HuH-7.5 (cell line): ENCODE results near the gene ZNF784.
A peak's percentile ranks its signal among the peaks of the same experiment; 100 is the strongest.

Experiments
- DNase-seq: peaks from one replicate; pipeline ENCODE4 v3.0.0; 2011; ENCODE audit warnings: low spot score

The ZNF784 gene

DNA sequence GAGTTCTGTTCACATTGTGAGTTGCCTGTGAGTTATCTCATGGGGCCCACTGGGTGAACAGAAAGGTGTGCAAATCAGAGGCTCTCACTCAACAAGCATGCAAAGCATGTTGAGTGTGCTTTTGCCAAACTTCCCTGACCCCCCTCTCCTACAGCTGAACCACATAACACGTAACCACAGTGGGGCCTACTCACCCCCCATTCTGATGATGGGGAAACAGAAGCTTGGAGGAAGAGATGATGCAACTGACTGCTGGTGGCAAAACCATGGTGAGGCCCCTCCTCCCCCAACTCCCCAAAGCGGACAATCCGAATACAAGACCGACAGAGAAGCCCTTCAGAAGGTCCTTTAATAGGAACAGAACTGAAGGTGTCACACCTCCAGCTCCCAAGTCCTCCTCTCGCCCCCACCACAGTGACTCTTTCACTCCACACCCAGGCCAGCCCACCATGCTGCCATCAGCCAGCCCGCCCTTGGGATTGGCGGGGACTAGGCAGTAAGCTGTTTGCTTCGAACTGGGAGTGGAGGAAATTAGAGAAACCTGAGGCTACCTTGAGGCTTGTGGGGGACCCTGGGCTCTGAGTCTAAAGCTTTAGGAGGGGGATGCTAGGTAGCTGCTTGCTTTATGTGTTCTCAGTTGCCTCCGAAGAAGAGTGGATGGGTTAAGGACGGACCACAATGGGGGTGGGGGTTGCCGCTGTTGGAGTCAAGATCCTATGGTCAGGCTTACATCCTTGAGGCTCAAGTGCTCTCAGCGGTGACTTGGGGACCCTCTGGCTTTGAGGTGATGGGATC, 3.8 kb downstream of the ZNF784 start:
- DNase-seq: no peak

GRCh38 chr19:55619286-55619685, 5.1 kb downstream of the ZNF784 start:
- DNase-seq: no peak

- no peak for DNase-seq
These were observed 5.9 kb downstream of the ZNF784 start for GRCh38 chr19:55618426-55618825.

- no peak for DNase-seq
These were observed 6.9 kb downstream of the ZNF784 start for GRCh38 chr19:55617426-55617825.

DNA sequence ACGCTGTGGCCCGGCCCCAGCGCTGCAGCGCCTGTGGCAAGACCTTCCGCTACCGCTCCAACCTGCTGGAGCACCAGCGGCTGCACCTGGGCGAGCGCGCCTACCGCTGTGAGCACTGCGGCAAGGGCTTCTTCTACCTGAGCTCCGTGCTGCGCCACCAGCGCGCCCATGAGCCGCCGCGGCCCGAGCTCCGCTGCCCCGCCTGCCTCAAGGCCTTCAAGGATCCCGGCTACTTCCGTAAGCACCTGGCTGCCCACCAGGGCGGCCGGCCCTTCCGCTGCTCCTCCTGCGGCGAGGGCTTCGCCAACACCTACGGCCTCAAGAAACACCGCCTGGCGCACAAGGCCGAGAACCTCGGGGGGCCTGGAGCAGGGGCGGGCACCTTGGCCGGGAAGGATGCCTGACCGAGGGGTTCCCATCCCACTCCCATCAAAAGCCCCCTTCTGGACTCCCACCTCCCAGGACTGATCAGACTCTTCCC, 7.9 kb downstream of the ZNF784 start:
- no peak for DNase-seq

DNA sequence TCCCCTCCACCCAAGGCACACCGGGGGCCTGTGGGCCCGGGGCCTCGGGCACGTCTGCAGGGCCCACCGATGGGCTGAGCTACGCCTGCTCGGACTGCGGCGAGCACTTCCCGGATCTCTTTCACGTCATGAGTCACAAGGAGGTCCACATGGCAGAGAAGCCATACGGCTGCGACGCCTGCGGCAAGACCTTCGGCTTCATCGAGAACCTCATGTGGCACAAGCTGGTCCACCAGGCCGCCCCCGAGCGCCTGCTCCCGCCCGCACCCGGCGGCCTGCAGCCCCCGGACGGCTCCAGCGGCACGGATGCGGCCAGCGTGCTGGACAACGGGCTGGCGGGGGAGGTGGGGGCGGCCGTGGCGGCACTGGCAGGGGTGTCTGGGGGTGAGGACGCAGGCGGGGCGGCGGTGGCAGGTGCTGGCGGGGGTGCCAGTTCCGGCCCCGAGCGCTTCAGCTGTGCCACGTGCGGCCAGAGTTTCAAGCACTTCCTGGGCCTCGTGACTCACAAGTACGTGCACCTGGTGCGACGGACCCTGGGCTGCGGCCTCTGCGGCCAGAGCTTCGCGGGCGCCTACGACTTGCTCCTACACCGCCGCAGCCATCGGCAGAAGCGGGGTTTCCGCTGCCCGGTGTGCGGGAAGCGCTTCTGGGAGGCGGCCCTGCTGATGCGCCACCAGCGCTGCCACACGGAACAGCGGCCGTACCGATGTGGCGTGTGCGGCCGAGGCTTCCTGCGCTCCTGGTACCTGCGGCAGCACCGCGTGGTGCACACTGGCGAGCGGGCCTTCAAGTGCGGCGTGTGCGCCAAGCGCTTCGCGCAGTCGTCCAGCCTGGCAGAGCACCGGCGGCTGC, 8.6 kb downstream of the ZNF784 start:
- no peak for DNase-seq

DNA sequence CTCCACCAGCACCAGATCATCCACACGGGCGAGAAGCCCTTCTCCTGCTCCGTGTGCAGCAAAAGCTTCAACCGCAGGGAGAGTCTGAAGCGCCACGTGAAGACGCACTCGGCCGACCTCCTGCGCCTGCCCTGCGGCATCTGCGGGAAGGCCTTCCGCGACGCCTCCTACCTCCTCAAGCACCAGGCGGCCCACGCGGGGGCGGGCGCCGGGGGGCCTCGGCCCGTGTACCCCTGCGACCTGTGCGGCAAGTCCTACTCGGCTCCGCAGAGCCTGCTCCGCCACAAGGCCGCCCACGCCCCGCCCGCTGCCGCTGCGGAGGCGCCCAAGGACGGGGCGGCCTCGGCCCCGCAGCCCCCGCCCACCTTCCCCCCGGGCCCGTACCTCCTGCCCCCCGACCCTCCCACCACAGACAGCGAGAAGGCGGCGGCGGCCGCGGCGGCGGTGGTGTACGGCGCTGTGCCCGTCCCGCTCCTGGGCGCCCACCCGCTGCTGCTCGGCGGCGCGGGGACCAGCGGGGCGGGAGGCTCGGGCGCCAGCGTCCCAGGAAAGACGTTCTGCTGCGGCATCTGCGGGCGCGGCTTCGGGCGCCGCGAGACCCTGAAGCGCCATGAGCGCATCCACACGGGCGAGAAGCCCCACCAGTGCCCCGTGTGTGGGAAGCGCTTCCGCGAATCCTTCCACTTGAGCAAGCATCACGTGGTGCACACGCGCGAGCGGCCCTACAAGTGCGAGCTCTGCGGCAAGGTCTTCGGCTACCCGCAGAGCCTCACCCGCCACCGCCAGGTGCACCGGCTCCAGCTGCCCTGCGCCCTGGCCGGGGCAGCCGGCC, 9.4 kb downstream of the ZNF784 start:
- DNase-seq: no peak

DNA sequence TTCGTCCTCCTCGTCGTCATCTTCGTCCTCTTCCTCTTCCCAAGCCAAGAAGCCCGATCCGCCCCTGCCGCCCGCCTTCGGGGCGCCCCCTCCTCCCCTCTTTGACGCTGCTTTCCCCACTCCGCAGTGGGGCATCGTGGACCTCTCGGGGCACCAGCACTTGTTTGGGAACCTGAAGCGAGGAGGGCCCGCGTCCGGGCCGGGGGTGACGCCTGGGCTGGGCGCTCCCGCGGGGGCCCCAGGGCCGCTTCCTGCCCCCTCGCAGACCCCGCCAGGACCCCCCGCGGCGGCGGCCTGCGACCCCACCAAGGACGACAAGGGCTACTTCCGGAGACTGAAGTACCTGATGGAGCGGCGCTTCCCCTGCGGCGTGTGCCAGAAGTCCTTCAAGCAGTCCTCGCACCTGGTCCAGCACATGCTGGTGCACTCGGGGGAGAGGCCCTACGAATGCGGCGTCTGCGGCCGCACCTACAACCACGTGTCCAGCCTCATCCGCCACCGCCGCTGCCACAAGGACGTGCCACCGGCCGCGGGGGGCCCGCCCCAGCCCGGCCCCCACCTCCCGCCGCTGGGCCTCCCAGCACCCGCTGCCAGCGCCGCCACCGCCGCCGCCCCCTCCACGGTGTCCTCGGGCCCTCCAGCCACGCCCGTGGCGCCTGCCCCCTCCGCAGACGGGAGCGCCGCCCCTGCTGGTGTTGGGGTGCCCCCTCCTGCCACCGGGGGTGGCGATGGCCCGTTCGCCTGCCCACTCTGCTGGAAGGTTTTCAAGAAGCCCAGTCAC, 10.2 kb downstream of the ZNF784 start:
- no peak for DNase-seq

- no peak for DNase-seq
These were observed 11.0 kb downstream of the ZNF784 start for GRCh38 chr19:55613396-55613795.

- no peak for DNase-seq
These were observed 12.3 kb downstream of the ZNF784 start for GRCh38 chr19:55611983-55612645.

DNA sequence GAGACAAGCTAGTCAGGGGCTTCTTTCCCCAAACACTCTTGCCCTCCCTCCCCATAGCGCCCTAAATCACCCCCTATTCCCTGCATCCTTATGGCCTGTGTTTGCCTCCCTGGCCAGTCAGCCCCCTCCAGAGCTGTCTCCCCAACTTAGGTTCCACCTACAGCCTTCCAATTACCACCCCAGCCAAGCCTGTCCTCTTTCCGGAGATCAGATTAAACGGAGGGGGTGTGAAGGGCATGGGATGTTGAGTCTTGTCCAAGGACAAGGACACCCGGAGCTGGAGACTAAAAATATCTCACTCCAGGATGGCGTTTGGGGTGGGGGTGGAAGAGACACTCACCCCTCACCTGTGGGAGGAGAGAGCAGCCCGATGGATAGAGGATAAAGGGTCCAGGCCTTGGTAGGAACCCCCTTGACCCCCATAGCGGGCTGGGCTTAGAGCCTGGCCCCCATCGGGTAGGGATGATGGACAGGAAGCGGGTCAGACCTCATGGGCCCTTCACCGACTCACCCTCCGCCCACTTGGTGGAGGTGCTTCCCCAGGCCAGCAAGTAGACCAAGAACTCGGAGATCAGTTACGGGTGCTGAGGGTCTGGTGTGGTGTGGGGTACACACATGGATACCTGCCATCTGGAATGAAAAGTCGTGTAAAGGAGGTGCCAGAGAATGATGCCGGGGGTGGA, 12.9 kb downstream of the ZNF784 start:
- no peak for DNase-seq

- no peak for DNase-seq
These were observed 15.0 kb downstream of the ZNF784 start for GRCh38 chr19:55609326-55609725.

- no peak for DNase-seq
These were observed 17.5 kb downstream of the ZNF784 start for GRCh38 chr19:55606817-55607216.

DNA sequence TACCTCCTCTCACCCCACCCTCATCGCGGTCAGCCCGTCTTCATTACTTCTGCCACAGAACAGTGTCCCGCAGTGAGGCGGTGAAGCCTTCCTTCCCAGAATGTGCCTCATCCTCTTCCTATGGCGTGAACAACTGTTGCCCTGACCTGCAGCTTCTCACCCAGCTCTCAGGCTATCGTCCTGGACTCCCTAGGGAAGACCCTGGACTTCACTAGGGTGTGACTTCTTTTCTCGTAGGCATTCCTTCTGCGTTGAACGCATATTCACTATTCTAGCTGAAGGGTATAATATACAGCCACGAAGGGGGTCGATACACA, 17.9 kb downstream of the ZNF784 start:
- no peak for DNase-seq

DNA sequence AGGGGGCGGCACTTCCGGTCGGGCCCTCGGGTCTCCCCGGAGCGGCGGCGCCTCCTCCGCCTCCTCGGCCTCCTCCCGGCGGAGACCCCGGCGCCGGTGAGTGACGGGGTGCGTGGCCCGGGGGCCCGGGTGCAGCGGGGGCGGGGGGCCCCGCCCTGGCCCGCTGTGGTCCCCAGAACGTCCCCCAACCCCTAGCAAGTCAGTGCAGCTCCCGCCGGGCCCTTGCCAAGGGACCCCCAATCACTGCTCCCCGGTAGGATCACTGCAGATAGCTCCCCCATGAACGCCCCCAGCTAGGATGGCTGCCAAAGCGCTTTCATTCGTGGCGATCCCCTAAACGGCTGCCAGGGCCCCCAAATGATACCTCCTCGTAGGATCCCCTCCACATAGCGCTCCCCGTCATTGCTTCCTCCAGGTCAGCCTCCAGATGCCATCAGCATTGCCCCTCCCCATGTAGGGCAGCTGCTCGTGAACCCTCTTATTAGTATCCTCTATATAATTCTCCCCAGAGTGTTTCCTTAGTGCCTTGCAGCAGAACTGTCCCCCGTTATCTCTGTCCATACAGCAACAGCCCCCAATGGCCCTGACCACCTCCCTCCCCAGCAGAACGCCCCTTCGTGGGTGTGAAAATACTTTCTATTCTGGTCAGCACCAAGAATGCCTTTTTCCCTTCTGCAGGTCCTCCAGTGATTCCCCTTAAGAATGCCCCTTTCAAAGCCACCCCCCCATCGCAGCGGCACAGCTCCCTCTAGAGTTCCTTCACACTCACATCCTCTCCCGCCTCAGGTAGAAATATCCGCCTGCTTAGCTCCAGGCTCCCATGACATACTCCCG, 18.5 kb downstream of the ZNF784 start, which contains the start of gene ZNF865:
Gene ZNF865 (plus strand): TSS at position 11 of the 834 bp plus-strand sequence. CDS start 7,972 bp downstream, outside the sequence.
- peak; percentile 93 for DNase-seq

DNA sequence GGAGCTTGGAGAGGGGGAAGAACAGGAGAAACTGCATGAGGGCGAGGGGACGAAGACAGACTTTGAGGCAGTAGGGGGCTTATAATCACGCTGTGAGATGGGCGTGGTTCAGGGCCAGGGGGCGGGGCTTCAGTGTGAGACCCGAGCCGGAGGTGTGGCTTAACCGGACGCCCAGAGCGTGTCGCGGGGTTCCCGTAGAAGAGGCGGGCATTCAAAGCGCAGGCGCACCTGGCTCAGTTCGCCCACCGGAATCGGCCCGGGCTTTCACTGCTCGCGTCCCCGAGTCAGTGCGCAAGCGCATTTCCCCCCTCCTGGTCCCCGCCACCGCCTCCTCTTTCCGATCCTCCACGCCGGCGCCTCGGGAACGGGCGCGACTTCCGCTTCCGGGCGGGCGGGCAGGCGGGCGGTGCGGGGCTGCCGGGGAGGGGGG, 19.1 kb downstream of the ZNF784 start:
- peak; percentile 98 for DNase-seq

- no peak for DNase-seq
These were observed 20.6 kb downstream of the ZNF784 start for GRCh38 chr19:55603581-55604292.

GRCh38 chr19:55603115-55603514, 21.3 kb downstream of the ZNF784 start:
- DNase-seq: no peak
